Adrenal gland (tissue), 12 donors: ENCODE data around the gene EZH1. TPM values are rescaled to one million over a fixed set of nuclear protein-coding genes. Genes with fewer than 3 reads are reported as not detected.
"Not testable (repeated sequence)": the region's sequence is repeated elsewhere in the genome, so short reads cannot be mapped to it uniquely, and the experiment has no call there.

ENCODE experiments used
- DNase-seq, 7 donors: peaks; one replicate each; pipeline ENCODE4 v3.0.0-alpha.2; 2019 to 2020
- H3K27ac ChIP-seq, 5 donors: fragments of 200-600 bp; sonication (generic) in 4 of 5; 1 replicate in 3 of 5; 2 replicates in 2 of 5; pipeline versions ENCODE4 v1.5.1 to v1.8.0; 2016 to 2020; ENCODE audit warnings: mild to moderate bottlenecking in 1 of 5
- H3K27me3 ChIP-seq: fragments of 200-600 bp; 2 replicates; pipeline ENCODE4 v1.8.0; 2021
- H3K36me3 ChIP-seq, 2 donors: fragments of 200-600 bp; replicated peaks in 1 of 2; 1 replicate in 1 of 2; 2 replicates in 1 of 2; pipeline versions ENCODE4 v1.5.1 to v1.8.0; 2018 to 2022
- H3K4me1 ChIP-seq, 2 donors: fragments of 200-600 bp; replicated peaks in 1 of 2; 1 replicate in 1 of 2; 2 replicates in 1 of 2; pipeline versions ENCODE4 v1.5.1 to v1.8.0; 2018 to 2021
- H3K4me3 ChIP-seq, 4 donors: fragments of 200-600 bp; sonication (generic) in 3 of 4; one replicate each; pipeline ENCODE4 v1.5.1; 2016 to 2018
- H3K9me3 ChIP-seq, 3 donors: fragments of 200-600 bp; sonication (generic) in 1 of 3; replicated peaks in 1 of 3; 1 replicate in 2 of 3; 2 replicates in 1 of 3; pipeline versions ENCODE4 v1.5.1 to v1.8.0; 2016 to 2021
- POLR2A ChIP-seq, 2 donors: fragments of 450-650 bp; IDR thresholded peaks; one replicate each; pipeline ENCODE4 v1.6.1; 2017; ENCODE audit warnings: antibody characterized with exemption in 2 of 2, mild to moderate bottlenecking in 2 of 2, moderate library complexity in 1 of 2
- WGBS, 4 donors: extraction: QIAGEN DNeasy Blood & Tissue Kit in 2 of 4; methylation state at CpG; one replicate each; pipeline versions ENCODE4 v1.1.5 to v1.1.7; 2013 to 2017; 5-methylcytosine and 5-hydroxymethylcytosine counted together
- intact Hi-C, 2 donors: fragments of 100-400 bp; cut with DNase I; formaldehyde crosslinking; loops; one replicate each; pipeline versions ENCODE4 v1.14.1 to v1.15.0; 2022 to 2023
- polyA plus RNA-seq, 3 donors: library from polyadenylated mRNA; stranded (reverse); fragments of 200-250 nt in 2 of 3; fragments of 350-450 nt in 1 of 3; fragmentation: Illumina TruSeq in 1 of 3; extraction: RNeasy Lipid Tissue Mini Kit (QIAGEN cat#74804) in 1 of 3; gene quantifications; one replicate each; pipeline ENCODE4 v1.2.3, GENCODE V29; 2013 to 2014
- total RNA-seq, 9 donors: library from RNA; depleted of rRNA in 4 of 9; stranded (reverse); fragments of >200 nt in 4 of 9; fragments of 120-200 nt in 1 of 9; fragmentation: NEBNext Ultra II Directional in 1 of 9; extraction: Animal tissue kit (Norgen Biotek cat#: 25700) in 1 of 9; gene quantifications; one replicate each; pipeline versions ENCODE4 v1.1.0 to v1.2.4, GENCODE V29; 2013 to 2023
- TF ChIP-seq, protein P1 (sequence below), 6 experiments: fragments of 450-650 bp in 4 of 6; fragments of 200-600 bp in 2 of 6; sonication (generic) in 1 of 6; IDR thresholded peaks; 1 replicate in 5 of 6; 2 replicates in 1 of 6; pipeline versions ENCODE4 v1.5.1 to v1.8.0; 2016 to 2021; ENCODE audit warnings: antibody characterized with exemption in 6 of 6, mild to moderate bottlenecking in 2 of 6, moderate library complexity in 1 of 6
- donor health status: healthy with polysubstance abuse.
- donor health status: Bipolar disorder and iron deficiency.
- donor health status: DM: yes; HTN: yes; CAD: no.
- donor health status: DM: no; HTN: no; CAD: no.
- donor health status: DM: no; HTN: no; CAD: no.
- donor health status: DM: yes; HTN: yes; CAD: no.

Gene EZH1
- total and polyA plus RNA-seq, 12 donors, result 17.6 to 49.1 (median 29.5) TPM

GRCh38 chr17:42772945-42773289, 28.1 kb upstream of the EZH1 start:
- H3K27me3 ChIP-seq, result no peaks in the 10 kb centered on the region
- TF ChIP-seq POLR2A (IDR thresholded peaks at IDR 0.05), result no peak
- TF ChIP-seq, protein P1, sequence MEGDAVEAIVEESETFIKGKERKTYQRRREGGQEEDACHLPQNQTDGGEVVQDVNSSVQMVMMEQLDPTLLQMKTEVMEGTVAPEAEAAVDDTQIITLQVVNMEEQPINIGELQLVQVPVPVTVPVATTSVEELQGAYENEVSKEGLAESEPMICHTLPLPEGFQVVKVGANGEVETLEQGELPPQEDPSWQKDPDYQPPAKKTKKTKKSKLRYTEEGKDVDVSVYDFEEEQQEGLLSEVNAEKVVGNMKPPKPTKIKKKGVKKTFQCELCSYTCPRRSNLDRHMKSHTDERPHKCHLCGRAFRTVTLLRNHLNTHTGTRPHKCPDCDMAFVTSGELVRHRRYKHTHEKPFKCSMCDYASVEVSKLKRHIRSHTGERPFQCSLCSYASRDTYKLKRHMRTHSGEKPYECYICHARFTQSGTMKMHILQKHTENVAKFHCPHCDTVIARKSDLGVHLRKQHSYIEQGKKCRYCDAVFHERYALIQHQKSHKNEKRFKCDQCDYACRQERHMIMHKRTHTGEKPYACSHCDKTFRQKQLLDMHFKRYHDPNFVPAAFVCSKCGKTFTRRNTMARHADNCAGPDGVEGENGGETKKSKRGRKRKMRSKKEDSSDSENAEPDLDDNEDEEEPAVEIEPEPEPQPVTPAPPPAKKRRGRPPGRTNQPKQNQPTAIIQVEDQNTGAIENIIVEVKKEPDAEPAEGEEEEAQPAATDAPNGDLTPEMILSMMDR (IDR thresholded peaks at IDR 0.05), result no peak
- peak overlapping the region in 3 of 5 donors; percentile 60 to 89 (median 61) for H3K27ac ChIP-seq
- DNase-seq, result no peak
- peaks cover 0 to 29% of the 10 kb centered on the region in 2 donors for H3K36me3 ChIP-seq
- peaks cover 9 to 16% of the 10 kb centered on the region in 2 donors for H3K4me1 ChIP-seq
- no peaks in the 10 kb centered on the region for H3K9me3 ChIP-seq
- intact Hi-C loops, result loop anchor here in 1 of 2 donors (10.0 kb wide), 1 partner anchor 878 kb away; no protein-coding TSS in a partner anchor
- H3K4me3 ChIP-seq, result peak overlapping the region; percentile 34 to 93 (median 68)
- WGBS, 4 donors, result 0 to 6% (median 2%) methylated on average over 3 of the region's 3 CpGs

DNA sequence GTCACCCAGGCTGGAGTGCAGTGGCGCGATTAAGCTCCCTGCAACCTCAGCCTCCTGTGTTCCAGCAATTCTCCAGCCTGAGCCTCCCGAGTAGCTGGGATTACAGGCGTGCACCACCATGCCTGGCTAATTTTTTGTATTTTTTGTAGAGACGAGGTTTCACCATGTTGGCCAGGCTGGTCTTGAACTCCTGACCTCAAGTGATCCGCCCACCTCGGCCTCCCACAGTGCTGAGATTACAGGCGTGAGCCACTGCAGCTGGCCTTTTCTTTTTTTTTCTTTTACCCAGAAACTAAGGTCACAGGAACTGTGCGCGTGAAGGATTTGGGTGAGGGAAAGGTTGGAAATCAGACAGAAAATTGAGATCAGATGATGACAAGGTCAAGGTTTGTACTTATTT, 25.1 kb upstream of the EZH1 start:
- peaks cover 9 to 16% of the 10 kb centered on the region in 2 donors for H3K4me1 ChIP-seq
- H3K9me3 ChIP-seq, H3K27me3 ChIP-seq, H3K36me3 ChIP-seq, DNase-seq, H3K27ac ChIP-seq, H3K4me3 ChIP-seq: not testable (repeated sequence)
- intact Hi-C loops, result loop anchor here in 1 of 2 donors (10.0 kb wide), 1 partner anchor 875 kb away; no protein-coding TSS in a partner anchor
- 50 to 57% (median 54%) methylated on average over 10 of the region's 10 CpGs for WGBS, 4 donors

DNA sequence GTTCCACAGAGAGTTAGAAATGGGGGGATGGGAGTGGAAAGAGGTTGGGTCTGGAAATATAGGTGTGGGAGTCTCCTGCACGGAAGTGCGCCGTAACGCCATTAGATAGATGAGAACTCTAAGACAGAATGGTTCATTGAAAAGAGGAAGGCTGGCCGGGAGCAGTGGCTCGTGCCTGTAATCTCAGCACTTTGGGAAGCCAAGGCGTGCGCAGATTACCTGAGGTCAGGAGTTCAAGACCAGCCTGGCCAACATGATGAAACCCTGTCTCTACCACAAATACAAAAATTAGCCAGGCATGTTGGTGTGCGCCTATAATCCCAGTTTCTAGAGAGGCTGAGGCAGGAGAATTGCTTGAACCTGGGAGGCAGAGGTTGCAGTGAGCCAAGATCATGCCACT, 23.2 kb upstream of the EZH1 start:
- DNase-seq, H3K9me3 ChIP-seq, H3K36me3 ChIP-seq, H3K4me3 ChIP-seq, H3K4me1 ChIP-seq, H3K27ac ChIP-seq, H3K27me3 ChIP-seq, intact Hi-C loops: not testable (repeated sequence)
- 61 to 72% (median 65%) methylated on average over 9 of the region's 9 CpGs for WGBS, 4 donors

- Histone ChIP-seq H3K9me3 (no peaks in the 10 kb centered on the region), H3K27me3 (no peaks in the 10 kb centered on the region), H3K27ac (no peak overlapping the region), H3K4me3 (no peak overlapping the region), H3K4me1 (peaks cover 0 to under 1% of the 10 kb centered on the region in 2 donors), H3K36me3 (no peaks in the 10 kb centered on the region)
- TF ChIP-seq, protein P1 (IDR thresholded peaks at IDR 0.05), result no peak
- TF ChIP-seq POLR2A (IDR thresholded peaks at IDR 0.05), result no peak
- DNase-seq, result no peak
- intact Hi-C loops, result no loop called here
Observed at GRCh38 chr17:42767512-42767911, 22.7 kb upstream of the EZH1 start.

GRCh38 chr17:42766124-42766523, 21.3 kb upstream of the EZH1 start:
- peaks cover 3 to 5% of the 10 kb centered on the region in 2 donors for H3K4me1 ChIP-seq
- H3K27ac ChIP-seq, result no peak overlapping the region
- no peak for DNase-seq
- 70 to 75% (median 74%) methylated on average over 4 to 6 of the region's 6 CpGs for WGBS, 4 donors
- intact Hi-C loops, result no loop called here
- H3K27me3 ChIP-seq, result no peaks in the 10 kb centered on the region
- no peaks in the 10 kb centered on the region for H3K36me3 ChIP-seq
- TF ChIP-seq, protein P1 (IDR thresholded peaks at IDR 0.05), result no peak
- TF ChIP-seq POLR2A (IDR thresholded peaks at IDR 0.05), result no peak
- H3K9me3 ChIP-seq, result no peaks in the 10 kb centered on the region
- no peak overlapping the region for H3K4me3 ChIP-seq
